PFSK-1 (cell line): Measurements from ENCODE around the gene STAT6.

Experiments used
- POLR2AphosphoS5 ChIP-seq: IDR thresholded peaks from 2 replicates; pipeline ENCODE4 v1.6.1; 2012; ENCODE audit warnings: low read depth, mild to moderate bottlenecking, control low read depth, low read length, moderate library complexity
- SIN3A ChIP-seq: IDR thresholded peaks from 2 replicates; pipeline ENCODE4 v1.6.1; 2012; ENCODE audit warnings: mild to moderate bottlenecking, low read length, moderate library complexity, borderline replicate concordance; ENCODE audit not compliant: insufficient read depth

GRCh38 chr12:57104292-57104910, 6.8 kb downstream of the STAT6 start:
- TF ChIP-seq POLR2AphosphoS5 (no peak), SIN3A (no peak)
